Neuronal stem cell (in vitro differentiated cells): ENCODE data around the gene ZFAND2B.

ENCODE experiments used
- DNase-seq: peaks from one replicate; pipeline ENCODE4 v3.0.0-alpha.2; 2013; ENCODE audit warnings: low spot score
- H2AFZ ChIP-seq: one replicate; pipeline ENCODE4 v1.6.1; 2013; ENCODE audit warnings: mild to moderate bottlenecking, low read length, inconsistent platforms
- H2AK5ac ChIP-seq: 2 replicates; pipeline ENCODE4 v1.6.1; 2013; ENCODE audit warnings: low read depth, mild to moderate bottlenecking, inconsistent platforms, low read length, moderate library complexity, mixed read lengths
- H2BK120ac ChIP-seq: 2 replicates; pipeline ENCODE4 v1.6.1; 2013; ENCODE audit warnings: low read depth, mild to moderate bottlenecking, inconsistent platforms, low read length, moderate library complexity, mixed read lengths
- H2BK12ac ChIP-seq: one replicate; pipeline ENCODE4 v1.6.1; 2013; ENCODE audit warnings: low read length, inconsistent platforms
- H2BK15ac ChIP-seq: 2 replicates; pipeline ENCODE4 v1.6.1; 2013; ENCODE audit warnings: mild to moderate bottlenecking, low read length, inconsistent platforms, mixed read lengths
- H2BK5ac ChIP-seq: one replicate; pipeline ENCODE4 v1.6.1; 2013; ENCODE audit warnings: inconsistent platforms, mild to moderate bottlenecking, low read length, moderate library complexity
- H3K14ac ChIP-seq: one replicate; pipeline ENCODE4 v1.6.1; 2013; ENCODE audit warnings: low read length, inconsistent platforms
- H3K18ac ChIP-seq: 2 replicates; pipeline ENCODE4 v1.6.1; 2013; ENCODE audit warnings: low read length, inconsistent platforms
- H3K23ac ChIP-seq: 2 replicates; pipeline ENCODE4 v1.6.1; 2013; ENCODE audit warnings: low read depth, mild to moderate bottlenecking, mixed read lengths, low read length, inconsistent platforms; ENCODE audit not compliant: poor library complexity
- H3K27ac ChIP-seq: replicated peaks from 3 replicates; pipeline ENCODE4 v1.5.1; 2013; ENCODE audit warnings: low read length, inconsistent platforms
- H3K27me3 ChIP-seq, 3 experiments: 2 replicates each; pipeline ENCODE4 v1.6.1; 2013; ENCODE audit warnings: low read length in 3 of 3, mild to moderate bottlenecking in 2 of 3, inconsistent platforms in 1 of 3, low read depth in 1 of 3, mixed read lengths in 1 of 3, moderate library complexity in 1 of 3; ENCODE audit not compliant: control insufficient read depth in 3 of 3, insufficient read depth in 3 of 3
- H3K36me3 ChIP-seq, 2 donors: replicated peaks in 1 of 2; 2 replicates each; pipeline ENCODE4 v1.6.1; 2013; ENCODE audit warnings: low read length in 2 of 2; ENCODE audit not compliant: control insufficient read depth in 2 of 2, insufficient read depth in 2 of 2
- H3K4ac ChIP-seq: 2 replicates; pipeline ENCODE4 v1.6.1; 2013; ENCODE audit warnings: inconsistent platforms, mild to moderate bottlenecking, low read length, moderate library complexity
- H3K4me1 ChIP-seq, 2 donors: 1 replicate in 1 of 2; 2 replicates in 1 of 2; pipeline ENCODE4 v1.6.1; 2013; ENCODE audit warnings: low read length in 2 of 2, low read depth in 1 of 2; ENCODE audit not compliant: control insufficient read depth in 2 of 2, insufficient read depth in 1 of 2
- H3K4me2 ChIP-seq: one replicate; pipeline ENCODE4 v1.6.1; 2013; ENCODE audit warnings: mild to moderate bottlenecking, low read length, inconsistent platforms; ENCODE audit not compliant: insufficient read depth, poor library complexity, severe bottlenecking
- H3K4me3 ChIP-seq, 2 donors: 2 replicates each; pipeline ENCODE4 v1.5.1; 2013; ENCODE audit warnings: low read length in 2 of 2, mild to moderate bottlenecking in 2 of 2, inconsistent platforms in 1 of 2, moderate library complexity in 1 of 2
- H3K79me1 ChIP-seq: one replicate; pipeline ENCODE4 v1.6.1; 2013; ENCODE audit warnings: low read depth, mild to moderate bottlenecking, inconsistent platforms, low read length, moderate library complexity
- H3K9ac ChIP-seq: one replicate; pipeline ENCODE4 v1.6.1; 2013; ENCODE audit warnings: mild to moderate bottlenecking, low read depth, low read length, inconsistent platforms; ENCODE audit not compliant: poor library complexity
- H3K9me3 ChIP-seq, 2 donors: replicated peaks in 1 of 2; 2 replicates each; pipeline versions ENCODE3 to v1.6.1; 2013; ENCODE audit warnings: low read length in 2 of 2, mild to moderate bottlenecking in 2 of 2, inconsistent platforms in 1 of 2, low read depth in 1 of 2, mixed read lengths in 1 of 2, moderate library complexity in 1 of 2; ENCODE audit not compliant: control insufficient read depth in 2 of 2, insufficient read depth in 1 of 2
- H4K8ac ChIP-seq: one replicate; pipeline ENCODE4 v1.6.1; 2013; ENCODE audit warnings: low read depth, mild to moderate bottlenecking, inconsistent platforms, low read length, moderate library complexity
- H4K91ac ChIP-seq: one replicate; pipeline ENCODE4 v1.6.1; 2013; ENCODE audit warnings: low read length, low read depth, mild to moderate bottlenecking, inconsistent platforms; ENCODE audit not compliant: poor library complexity
- WGBS, 2 donors: extraction: QIAGEN DNeasy Blood & Tissue Kit; methylation state at CpG; one replicate each; pipeline ENCODE4 v1.1.7; 2013; ENCODE audit warnings: missing lambda C conversion rate in 2 of 2, mixed read lengths in 1 of 2; ENCODE audit not compliant: insufficient read length in 2 of 2, insufficient replicate concordance in 1 of 2; ENCODE audit errors: extremely low coverage in 2 of 2; 5-methylcytosine and 5-hydroxymethylcytosine counted together

The ZFAND2B gene

GRCh38 chr2:219174146-219174545 is 32.4 kb upstream of the ZFAND2B start:
- H2BK12ac ChIP-seq = no peak overlapping the region
- no peak for DNase-seq
- H3K9ac ChIP-seq = no peak overlapping the region
- H2BK5ac ChIP-seq = no peak overlapping the region
- no peak overlapping the region for H3K4me2 ChIP-seq
- H2BK120ac ChIP-seq = no peak overlapping the region
- H4K91ac ChIP-seq = no peak overlapping the region
- no peak overlapping the region for H4K8ac ChIP-seq
- H3K14ac ChIP-seq = no peak overlapping the region
- no peak overlapping the region for H3K4me3 ChIP-seq
- no peak overlapping the region for H3K27ac ChIP-seq
- peaks cover 5% of the 10 kb centered on the region for H3K79me1 ChIP-seq
- H3K36me3 ChIP-seq = peaks cover 11 to 36% of the 10 kb centered on the region in 2 donors
- H2AK5ac ChIP-seq = no peak overlapping the region
- H3K4ac ChIP-seq = no peak overlapping the region
- WGBS, 2 donors = no CpG with 5 or more reads among the region's 3 CpGs
- no peaks in the 10 kb centered on the region for H3K9me3 ChIP-seq
- no peak overlapping the region for H3K23ac ChIP-seq
- H3K4me1 ChIP-seq = peaks cover 8 to 9% of the 10 kb centered on the region in 2 donors
- H2BK15ac ChIP-seq = no peak overlapping the region
- no peak overlapping the region for H2AFZ ChIP-seq
- H3K18ac ChIP-seq = no peak overlapping the region
- no peaks in the 10 kb centered on the region for H3K27me3 ChIP-seq

- Histone ChIP-seq H3K36me3 (peaks cover 13 to 41% of the 10 kb centered on the region in 2 donors), H4K91ac (no peak overlapping the region), H2BK15ac (no peak overlapping the region), H3K9ac (no peak overlapping the region), H2BK120ac (no peak overlapping the region), H3K27ac (no peak overlapping the region), H3K18ac (no peak overlapping the region), H3K14ac (no peak overlapping the region), H3K4me1 (peaks cover 8 to 9% of the 10 kb centered on the region in 2 donors), H4K8ac (no peak overlapping the region), H3K4ac (no peak overlapping the region), H2AK5ac (no peak overlapping the region), H3K79me1 (peaks cover 5% of the 10 kb centered on the region), H3K27me3 (no peaks in the 10 kb centered on the region), H3K9me3 (no peaks in the 10 kb centered on the region), H3K4me2 (no peak overlapping the region), H2BK12ac (no peak overlapping the region), H3K23ac (no peak overlapping the region), H2BK5ac (no peak overlapping the region), H3K4me3 (no peak overlapping the region), H2AFZ (no peak overlapping the region)
- WGBS, 2 donors = no CpG with 5 or more reads among the region's 7 CpGs
- no peak for DNase-seq
Observed at GRCh38 chr2:219174801-219175200, 31.8 kb upstream of the ZFAND2B start.

DNA sequence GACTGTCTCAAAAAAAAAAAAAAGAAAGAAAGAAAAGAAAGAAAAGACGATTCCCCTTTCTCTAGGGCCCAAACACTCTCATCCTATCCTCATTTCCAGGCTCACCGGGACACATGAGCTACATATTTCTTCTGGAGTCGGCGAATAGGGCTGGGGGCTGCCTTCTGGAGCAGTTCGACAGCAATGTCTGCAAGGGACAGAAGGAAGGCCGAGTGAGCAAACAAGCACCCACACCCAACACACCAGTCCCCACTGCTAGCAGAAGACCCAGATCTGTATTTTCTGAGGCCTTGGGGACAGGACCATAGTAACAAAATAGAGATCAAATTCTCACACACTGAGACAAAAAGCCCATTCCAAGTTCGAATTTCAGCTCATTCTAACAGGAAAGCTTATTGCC is 31.1 kb upstream of the ZFAND2B start:
- H2BK12ac ChIP-seq = no peak overlapping the region
- H3K36me3 ChIP-seq = peaks cover 17 to 48% of the 10 kb centered on the region in 2 donors
- peaks cover 5% of the 10 kb centered on the region for H3K79me1 ChIP-seq
- H4K8ac ChIP-seq = no peak overlapping the region
- H3K4me3 ChIP-seq = peak overlapping the region in 1 of 2 donors; percentile 89
- H3K27me3 ChIP-seq = no peaks in the 10 kb centered on the region
- H2AK5ac ChIP-seq = no peak overlapping the region
- no peak overlapping the region for H2BK15ac ChIP-seq
- H3K23ac ChIP-seq = no peak overlapping the region
- H3K27ac ChIP-seq = no peak overlapping the region
- H3K9me3 ChIP-seq = no peaks in the 10 kb centered on the region
- H3K4me1 ChIP-seq = peaks cover 8 to 9% of the 10 kb centered on the region in 2 donors
- H3K9ac ChIP-seq = no peak overlapping the region
- DNase-seq = no peak
- no peak overlapping the region for H2BK5ac ChIP-seq
- WGBS, 2 donors = no CpG with 5 or more reads among the region's 7 CpGs
- H4K91ac ChIP-seq = no peak overlapping the region
- H2BK120ac ChIP-seq = no peak overlapping the region
- H2AFZ ChIP-seq = no peak overlapping the region
- H3K14ac ChIP-seq = no peak overlapping the region
- H3K18ac ChIP-seq = no peak overlapping the region
- H3K4ac ChIP-seq = no peak overlapping the region
- no peak overlapping the region for H3K4me2 ChIP-seq

DNA sequence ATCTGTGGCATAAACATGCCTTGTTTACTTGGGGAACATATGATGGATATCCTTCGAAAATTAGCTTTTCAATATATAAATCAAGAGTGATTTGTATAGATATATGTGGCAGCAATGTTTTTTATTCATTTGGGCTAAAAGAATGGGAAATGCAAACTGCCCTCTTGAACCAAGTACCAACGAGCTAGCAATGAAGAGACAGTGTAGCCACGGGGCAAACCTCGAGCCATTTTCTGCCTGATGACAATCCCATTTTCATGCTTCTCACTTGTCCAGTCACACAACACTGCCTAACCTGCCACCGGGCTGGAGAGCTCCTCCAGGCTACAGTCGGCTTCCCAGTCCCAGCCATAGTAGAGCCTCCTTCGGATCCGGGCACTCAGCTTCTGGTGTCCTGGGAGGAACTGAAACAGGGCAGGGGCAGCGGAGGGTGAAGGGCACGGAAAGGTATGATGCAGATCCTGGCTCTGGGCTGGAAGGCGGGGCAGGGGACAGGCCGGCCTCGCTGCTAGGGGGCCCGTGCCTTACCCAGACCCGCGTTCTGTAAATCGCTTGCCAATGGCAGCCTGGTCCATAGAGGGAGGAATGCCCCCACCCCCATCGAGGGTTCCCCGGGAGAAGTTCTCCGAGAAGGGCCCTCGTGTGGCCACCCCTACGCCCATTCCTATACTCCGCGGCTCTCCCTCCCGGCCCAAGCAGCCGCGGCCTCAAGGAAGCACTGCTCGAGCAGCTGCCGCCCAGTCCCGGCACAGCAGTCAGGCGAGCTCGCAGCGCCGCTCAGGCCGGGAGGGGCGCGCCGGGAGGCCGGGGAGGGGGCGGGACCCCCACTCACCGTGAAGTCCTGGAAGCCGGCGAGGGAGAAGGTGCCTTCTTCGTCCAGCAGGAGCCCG is 30.4 kb upstream of the ZFAND2B start:
- H3K4me1 ChIP-seq = peaks cover 8 to 9% of the 10 kb centered on the region in 2 donors
- no CpG with 5 or more reads among the region's 45 CpGs for WGBS, 2 donors
- H2AK5ac ChIP-seq = peak overlapping the region; percentile 52
- H2BK120ac ChIP-seq = no peak overlapping the region
- no peaks in the 10 kb centered on the region for H3K27me3 ChIP-seq
- peak overlapping the region; percentile 49 for H2BK12ac ChIP-seq
- peak overlapping the region; percentile 82 for H3K23ac ChIP-seq
- H4K8ac ChIP-seq = no peak overlapping the region
- peak overlapping the region; percentile 83 for H3K27ac ChIP-seq
- H4K91ac ChIP-seq = no peak overlapping the region
- peaks cover 24 to 54% of the 10 kb centered on the region in 2 donors for H3K36me3 ChIP-seq
- H3K4me2 ChIP-seq = peak overlapping the region; percentile 86
- peak overlapping the region; percentile 95 for H3K18ac ChIP-seq
- H2AFZ ChIP-seq = peak overlapping the region; percentile 99
- peak overlapping the region; percentile 93 for H3K9ac ChIP-seq
- no peak overlapping the region for H3K4ac ChIP-seq
- no peaks in the 10 kb centered on the region for H3K9me3 ChIP-seq
- H2BK5ac ChIP-seq = peak overlapping the region; percentile 79
- peak; percentile 59 for DNase-seq
- H3K14ac ChIP-seq = peak overlapping the region; percentile 76
- peak overlapping the region; percentile 86 to 89 for H3K4me3 ChIP-seq
- peak overlapping the region; percentile 65 for H2BK15ac ChIP-seq
- peaks cover 5% of the 10 kb centered on the region for H3K79me1 ChIP-seq
